GM19452 (cell line): ENCODE measurements around the gene U2SURP.

Experiments
- ATAC-seq: cut with Tn5 transposase; IDR thresholded peaks from one replicate; pipeline ENCODE4 v1.9.1; 2021; ENCODE audit not compliant: unreplicated experiment

The U2SURP gene

GRCh38 chr3:143099210-143099609 lies 97.8 kb downstream of the U2SURP start:
- ATAC-seq, result no peak

GRCh38 chr3:143099690-143100089 lies 98.3 kb downstream of the U2SURP start:
- no peak for ATAC-seq

GRCh38 chr3:143100451-143100850 lies 99.1 kb downstream of the U2SURP start:
- ATAC-seq, result no peak

GRCh38 chr3:143101792-143102381 lies 100.5 kb downstream of the U2SURP start:
- no peak for ATAC-seq

- peak; percentile 74 for ATAC-seq
These were observed 102.3 kb downstream of the U2SURP start for GRCh38 chr3:143103652-143104051.

GRCh38 chr3:143105170-143105569 lies 103.8 kb downstream of the U2SURP start:
- ATAC-seq, result no peak

GRCh38 chr3:143109861-143110260 lies 108.5 kb downstream of the U2SURP start:
- ATAC-seq, result no peak
